GM12878 (cell line): ENCODE results near the gene PGRMC1. TPM values are rescaled to one million over a fixed set of nuclear protein-coding genes. Genes with fewer than 3 reads are reported as not detected.

Source experiments
- ATAC-seq: fragments of 200-7000 bp; cut with Tn5 transposase; 3 replicates; pipeline ENCODE4 v1.9.1; 2020; ENCODE audit warnings: mild to moderate bottlenecking, moderate library complexity
- BruUV-seq: library from RNA; stranded (reverse); fragments of 400-500 nt; replicated peaks from 2 replicates; lab custom pipeline; 2021; lab: Mats Ljungman, UMichigan
- CTCF ChIA-PET: fragments of 300-600 bp; sonication (Branson Sonifier 250); formaldehyde crosslinking; extraction: SDS; loops from one replicate; lab custom pipeline; 2021; ENCODE audit warnings: inconsistent platforms; lab: Yijun Ruan, JAX
- POLR2A ChIA-PET: fragments of 350-600 bp; formaldehyde crosslinking; extraction: SDS; loops from one replicate; lab custom pipeline; 2021; ENCODE audit warnings: inconsistent platforms; lab: Charles Lee
- RAD21 ChIA-PET: fragments of 300-600 bp; sonication (Branson Sonifier 250); formaldehyde crosslinking; loops from one replicate; lab custom pipeline; 2023; ENCODE audit warnings: antibody characterized with exemption; ENCODE audit not compliant: unreplicated experiment; lab: Charles Lee
- SMC1A ChIA-PET: fragments of 300-600 bp; sonication (Branson Sonifier 250); formaldehyde crosslinking; loops from one replicate; lab custom pipeline; 2023; ENCODE audit not compliant: unreplicated experiment, uncharacterized antibody; lab: Charles Lee
- DNase-seq: peaks from one replicate; pipeline ENCODE4 v3.0.0-alpha.2; 2011; ENCODE audit warnings: low read depth, low spot score
- FAIRE-seq: peaks from 3 replicates; lab custom pipeline; 2011; peaks lifted over from hg19 to GRCh38; lab: Jason Lieb, UNC
- H2AFZ ChIP-seq: 2 replicates; pipeline ENCODE4 v1.6.0; 2011; ENCODE audit warnings: low read depth, low read length, control low read depth; ENCODE audit not compliant: control insufficient read depth
- H3K27ac ChIP-seq: 2 replicates; pipeline ENCODE4 v1.5.1; 2011; ENCODE audit warnings: control low read depth; ENCODE audit not compliant: control insufficient read depth, insufficient read depth
- H3K27me3 ChIP-seq, 2 experiments: replicated peaks in 1 of 2; 2 replicates each; pipeline versions ENCODE4 v1.6.0 to v1.6.1; 2011; ENCODE audit warnings: low read length in 1 of 2; ENCODE audit not compliant: control insufficient read depth in 2 of 2, insufficient read depth in 2 of 2
- H3K36me3 ChIP-seq, 2 experiments: 2 replicates each; pipeline ENCODE4 v1.5.1; 2011; ENCODE audit warnings: low read length in 1 of 2; ENCODE audit not compliant: control insufficient read depth in 2 of 2, insufficient read depth in 2 of 2
- H3K4me1 ChIP-seq: 2 replicates; pipeline ENCODE4 v1.6.1; 2011; ENCODE audit warnings: mild to moderate bottlenecking, low read length, moderate library complexity, mixed read lengths; ENCODE audit not compliant: control insufficient read depth, insufficient read depth
- H3K4me2 ChIP-seq: 2 replicates; pipeline ENCODE4 v1.6.0; 2011; ENCODE audit warnings: control low read depth; ENCODE audit not compliant: control insufficient read depth, insufficient read depth
- H3K4me3 ChIP-seq: fragments of 200-600 bp; sonication (generic); 2 replicates; pipeline ENCODE4 v1.5.1; 2016
- H3K79me2 ChIP-seq: 2 replicates; pipeline ENCODE4 v1.6.0; 2011; ENCODE audit warnings: low read length; ENCODE audit not compliant: control insufficient read depth, insufficient read depth
- H3K9ac ChIP-seq: 2 replicates; pipeline ENCODE4 v1.8.0; 2011; ENCODE audit warnings: low read length, control low read depth, mixed read lengths; ENCODE audit not compliant: control insufficient read depth, insufficient read depth
- H3K9me3 ChIP-seq: replicated peaks from 3 replicates; pipeline ENCODE4 v1.5.1; 2011; ENCODE audit warnings: mild to moderate bottlenecking, low read length; ENCODE audit not compliant: control insufficient read depth, insufficient read depth
- H4K20me1 ChIP-seq: 2 replicates; pipeline ENCODE4 v1.6.0; 2011; ENCODE audit not compliant: control insufficient read depth, insufficient read depth
- CHD1 ChIP-seq: IDR thresholded peaks from 2 replicates; pipeline ENCODE4 v1.6.1; 2012; ENCODE audit warnings: low read depth, low read length, improper control_type of control experiment
- JUNB ChIP-seq: IDR thresholded peaks from 2 replicates; pipeline ENCODE4 v1.6.1; 2016; ENCODE audit warnings: antibody characterized with exemption, mild to moderate bottlenecking
- KAT2A ChIP-seq: conservative IDR thresholded peaks from 2 replicates; pipeline ENCODE4 v1.6.1; 2011; ENCODE audit warnings: low read depth, low read length; ENCODE audit not compliant: control insufficient read depth
- TAF1 ChIP-seq: IDR thresholded peaks from 2 replicates; pipeline ENCODE4 v1.6.1; 2011; ENCODE audit warnings: mild to moderate bottlenecking, low read depth, low read length, borderline replicate concordance
- WGBS: methylation state at CpG from one replicate; pipeline ENCODE4 v1.1.6; 2016; ENCODE audit warnings: low lambda C conversion rate; ENCODE audit not compliant: insufficient replicate concordance, insufficient coverage; ENCODE audit errors: missing lambda C conversion rate; 5-methylcytosine and 5-hydroxymethylcytosine counted together
- in situ Hi-C: fragments of 300-500 bp; cut with MboI; formaldehyde crosslinking; loops from 9 replicates; pipeline ENCODE4 v1.14.3; 2018; ENCODE audit warnings: mixed read lengths
- intact Hi-C: fragments of 100-400 bp; cut with micrococcal nuclease; formaldehyde crosslinking; loops from one replicate; pipeline ENCODE4 v1.14.2; 2022; ENCODE audit not compliant: unreplicated experiment
- polyA plus RNA-seq, 11 experiments: library from polyadenylated mRNA; depleted of rRNA in 4 of 11; unstranded in 6 of 11; stranded (reverse) in 5 of 11; fragments of >200 nt; fragmentation: Nextera tagmentation in 4 of 11; fragmentation: Illumina TruSeq in 1 of 11; extraction: Ambion mirVana in 4 of 11; extraction: Trizol in 1 of 11; gene quantifications; 1 replicate in 1 of 11; 2 replicates in 10 of 11; pipeline versions ENCODE4 v1.2.1 to v1.2.3, GENCODE V29; 2011 to 2016; ENCODE audit warnings: inconsistent platforms in 2 of 11, missing spikeins in 2 of 11, low read depth in 1 of 11
- total RNA-seq, 4 experiments: library from RNA; depleted of rRNA in 3 of 4; stranded (reverse); fragments of >200 nt in 3 of 4; fragmentation: Illumina TruSeq in 1 of 4; extraction: Trizol in 1 of 4; gene quantifications; 2 replicates each; pipeline versions ENCODE4 v1.2.1 to v1.2.3, GENCODE V29; 2013 to 2021
- TF ChIP-seq, protein P1 (sequence below): IDR thresholded peaks from 2 replicates; pipeline ENCODE4 v1.6.1; 2011; ENCODE audit warnings: borderline replicate concordance, low read depth, mild to moderate bottlenecking, moderate library complexity, mixed read lengths, low read length; ENCODE audit not compliant: insufficient read depth; ENCODE audit errors: extremely low read length
- TF ChIP-seq, protein P2 (sequence below): fragments of 450-650 bp; IDR thresholded peaks from 2 replicates; pipeline ENCODE4 v1.6.1; 2017; ENCODE audit warnings: mild to moderate bottlenecking, moderate library complexity
- TF ChIP-seq, protein P3 (sequence below): fragments of 450-650 bp; IDR thresholded peaks from 2 replicates; pipeline ENCODE4 v1.6.1; 2016; ENCODE audit warnings: mild to moderate bottlenecking, moderate library complexity, borderline replicate concordance

PGRMC1 gene
- total and polyA plus RNA-seq, 10 of the 15 experiments (the other 5 are each of a cell fraction or from before 2014, with no cell fraction given) = 13.6 to 60.9 (median 43.3) TPM

DNA sequence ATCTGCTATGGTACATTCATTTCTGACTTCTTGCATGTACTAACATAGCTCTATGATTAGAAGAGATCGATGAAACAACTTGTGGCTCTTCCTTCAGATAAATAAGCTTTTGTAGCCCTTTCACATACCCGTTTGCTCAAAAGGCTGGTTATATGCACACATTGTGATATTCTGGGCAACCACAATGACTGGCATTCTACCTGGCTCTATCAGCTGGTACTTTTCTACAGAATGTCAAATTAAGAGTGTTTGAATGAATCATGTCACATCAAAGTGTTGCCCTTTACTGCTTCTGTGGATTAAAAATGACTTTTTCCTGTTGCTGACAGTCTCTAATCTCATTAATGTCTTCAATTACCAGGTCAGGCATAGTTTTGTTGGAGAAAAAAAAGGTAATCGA is 11.6 kb downstream of the PGRMC1 start:
- DNase-seq (no peak), ATAC-seq (no peak), FAIRE-seq (no peak)
- H3K27ac ChIP-seq = no peak overlapping the region
- no peak for TF ChIP-seq JUNB
- no peak for TF ChIP-seq KAT2A
- TF ChIP-seq, protein P1, sequence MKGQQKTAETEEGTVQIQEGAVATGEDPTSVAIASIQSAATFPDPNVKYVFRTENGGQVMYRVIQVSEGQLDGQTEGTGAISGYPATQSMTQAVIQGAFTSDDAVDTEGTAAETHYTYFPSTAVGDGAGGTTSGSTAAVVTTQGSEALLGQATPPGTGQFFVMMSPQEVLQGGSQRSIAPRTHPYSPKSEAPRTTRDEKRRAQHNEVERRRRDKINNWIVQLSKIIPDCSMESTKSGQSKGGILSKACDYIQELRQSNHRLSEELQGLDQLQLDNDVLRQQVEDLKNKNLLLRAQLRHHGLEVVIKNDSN = no peak
- no TSS peak for BruUV-seq
- intact Hi-C loops = no loop called here
- H3K4me2 ChIP-seq = no peak overlapping the region
- H3K36me3 ChIP-seq = no peaks in the 10 kb centered on the region
- no peak overlapping the region for H2AFZ ChIP-seq
- ChIA-PET SMC1A (interaction anchor here (0.9 kb wide), 1 partner anchor 10 kb away, joined by 3 read pairs; no protein-coding TSS in a partner anchor), CTCF (no interaction called here), RAD21 (no interaction called here), POLR2A (interaction anchor here (0.7 kb wide), 3 partner anchors 204 to 593 kb away, joined by 3 to 6 read pairs (median 4); partner anchors contain the start of gene SLC25A5)
- H3K4me1 ChIP-seq = no peaks in the 10 kb centered on the region
- no peak overlapping the region for H3K9ac ChIP-seq
- H3K4me3 ChIP-seq = no peak overlapping the region
- H4K20me1 ChIP-seq = no peaks in the 10 kb centered on the region
- H3K79me2 ChIP-seq = no peaks in the 10 kb centered on the region
- in situ Hi-C loops = no loop called here
- H3K27me3 ChIP-seq = no peaks in the 10 kb centered on the region; a peak in 1 of 4 replicates
- 79% methylated on average over 3 of the region's 3 CpGs for WGBS
- H3K9me3 ChIP-seq = no peaks in the 10 kb centered on the region

DNA sequence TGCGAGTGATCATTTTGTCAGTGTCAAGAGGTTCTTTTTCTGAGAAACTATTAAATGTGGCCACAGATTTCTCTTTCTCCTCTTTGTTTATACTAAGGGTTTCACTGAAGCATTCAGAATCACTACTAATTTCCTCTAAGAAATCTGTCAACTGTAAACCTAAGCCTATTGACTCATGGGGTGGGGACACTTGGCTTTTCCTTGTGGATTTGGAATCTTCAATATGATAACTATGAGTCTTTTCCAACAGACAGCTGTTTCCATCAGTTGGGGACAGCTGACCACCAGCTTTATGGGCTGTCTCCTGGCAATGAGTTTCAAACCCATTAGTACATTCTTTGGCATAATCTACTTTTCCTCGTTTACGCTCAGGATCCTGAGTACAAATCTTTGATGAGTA is 13.8 kb downstream of the PGRMC1 start:
- SMC1A ChIA-PET = interaction anchor here (1.7 kb wide), 1 partner anchor 12 kb away, joined by 5 read pairs; no protein-coding TSS in a partner anchor
- CTCF ChIA-PET = interaction anchor here (1.3 kb wide), 1 partner anchor 16 kb away, joined by 3 read pairs; no protein-coding TSS in a partner anchor
- no peaks in the 10 kb centered on the region for H3K36me3 ChIP-seq
- FAIRE-seq (no peak), DNase-seq (no peak), ATAC-seq (no peak)
- H3K9ac ChIP-seq = no peak overlapping the region
- H3K4me1 ChIP-seq = no peaks in the 10 kb centered on the region
- no peaks in the 10 kb centered on the region for H3K9me3 ChIP-seq
- H3K27ac ChIP-seq = no peak overlapping the region
- no peak overlapping the region for H3K4me2 ChIP-seq
- no peaks in the 10 kb centered on the region; a peak in 1 of 4 replicates for H3K27me3 ChIP-seq
- RAD21 ChIA-PET = no interaction called here
- H3K79me2 ChIP-seq = no peaks in the 10 kb centered on the region
- H3K4me3 ChIP-seq = no peak overlapping the region
- H4K20me1 ChIP-seq = no peaks in the 10 kb centered on the region
- POLR2A ChIA-PET = no interaction called here
- no TSS peak for BruUV-seq
- intact Hi-C loops (no loop called here), in situ Hi-C loops (no loop called here)
- WGBS = 79% methylated on average over 3 of the region's 3 CpGs
- no peak overlapping the region for H2AFZ ChIP-seq
- TF ChIP-seq, protein P2, sequence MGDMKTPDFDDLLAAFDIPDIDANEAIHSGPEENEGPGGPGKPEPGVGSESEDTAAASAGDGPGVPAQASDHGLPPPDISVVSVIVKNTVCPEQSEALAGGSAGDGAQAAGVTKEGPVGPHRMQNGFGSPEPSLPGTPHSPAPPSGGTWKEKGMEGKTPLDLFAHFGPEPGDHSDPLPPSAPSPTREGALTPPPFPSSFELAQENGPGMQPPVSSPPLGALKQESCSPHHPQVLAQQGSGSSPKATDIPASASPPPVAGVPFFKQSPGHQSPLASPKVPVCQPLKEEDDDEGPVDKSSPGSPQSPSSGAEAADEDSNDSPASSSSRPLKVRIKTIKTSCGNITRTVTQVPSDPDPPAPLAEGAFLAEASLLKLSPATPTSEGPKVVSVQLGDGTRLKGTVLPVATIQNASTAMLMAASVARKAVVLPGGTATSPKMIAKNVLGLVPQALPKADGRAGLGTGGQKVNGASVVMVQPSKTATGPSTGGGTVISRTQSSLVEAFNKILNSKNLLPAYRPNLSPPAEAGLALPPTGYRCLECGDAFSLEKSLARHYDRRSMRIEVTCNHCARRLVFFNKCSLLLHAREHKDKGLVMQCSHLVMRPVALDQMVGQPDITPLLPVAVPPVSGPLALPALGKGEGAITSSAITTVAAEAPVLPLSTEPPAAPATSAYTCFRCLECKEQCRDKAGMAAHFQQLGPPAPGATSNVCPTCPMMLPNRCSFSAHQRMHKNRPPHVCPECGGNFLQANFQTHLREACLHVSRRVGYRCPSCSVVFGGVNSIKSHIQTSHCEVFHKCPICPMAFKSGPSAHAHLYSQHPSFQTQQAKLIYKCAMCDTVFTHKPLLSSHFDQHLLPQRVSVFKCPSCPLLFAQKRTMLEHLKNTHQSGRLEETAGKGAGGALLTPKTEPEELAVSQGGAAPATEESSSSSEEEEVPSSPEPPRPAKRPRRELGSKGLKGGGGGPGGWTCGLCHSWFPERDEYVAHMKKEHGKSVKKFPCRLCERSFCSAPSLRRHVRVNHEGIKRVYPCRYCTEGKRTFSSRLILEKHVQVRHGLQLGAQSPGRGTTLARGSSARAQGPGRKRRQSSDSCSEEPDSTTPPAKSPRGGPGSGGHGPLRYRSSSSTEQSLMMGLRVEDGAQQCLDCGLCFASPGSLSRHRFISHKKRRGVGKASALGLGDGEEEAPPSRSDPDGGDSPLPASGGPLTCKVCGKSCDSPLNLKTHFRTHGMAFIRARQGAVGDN = no peak
- TF ChIP-seq TAF1 = no peak
- TF ChIP-seq, protein P3, sequence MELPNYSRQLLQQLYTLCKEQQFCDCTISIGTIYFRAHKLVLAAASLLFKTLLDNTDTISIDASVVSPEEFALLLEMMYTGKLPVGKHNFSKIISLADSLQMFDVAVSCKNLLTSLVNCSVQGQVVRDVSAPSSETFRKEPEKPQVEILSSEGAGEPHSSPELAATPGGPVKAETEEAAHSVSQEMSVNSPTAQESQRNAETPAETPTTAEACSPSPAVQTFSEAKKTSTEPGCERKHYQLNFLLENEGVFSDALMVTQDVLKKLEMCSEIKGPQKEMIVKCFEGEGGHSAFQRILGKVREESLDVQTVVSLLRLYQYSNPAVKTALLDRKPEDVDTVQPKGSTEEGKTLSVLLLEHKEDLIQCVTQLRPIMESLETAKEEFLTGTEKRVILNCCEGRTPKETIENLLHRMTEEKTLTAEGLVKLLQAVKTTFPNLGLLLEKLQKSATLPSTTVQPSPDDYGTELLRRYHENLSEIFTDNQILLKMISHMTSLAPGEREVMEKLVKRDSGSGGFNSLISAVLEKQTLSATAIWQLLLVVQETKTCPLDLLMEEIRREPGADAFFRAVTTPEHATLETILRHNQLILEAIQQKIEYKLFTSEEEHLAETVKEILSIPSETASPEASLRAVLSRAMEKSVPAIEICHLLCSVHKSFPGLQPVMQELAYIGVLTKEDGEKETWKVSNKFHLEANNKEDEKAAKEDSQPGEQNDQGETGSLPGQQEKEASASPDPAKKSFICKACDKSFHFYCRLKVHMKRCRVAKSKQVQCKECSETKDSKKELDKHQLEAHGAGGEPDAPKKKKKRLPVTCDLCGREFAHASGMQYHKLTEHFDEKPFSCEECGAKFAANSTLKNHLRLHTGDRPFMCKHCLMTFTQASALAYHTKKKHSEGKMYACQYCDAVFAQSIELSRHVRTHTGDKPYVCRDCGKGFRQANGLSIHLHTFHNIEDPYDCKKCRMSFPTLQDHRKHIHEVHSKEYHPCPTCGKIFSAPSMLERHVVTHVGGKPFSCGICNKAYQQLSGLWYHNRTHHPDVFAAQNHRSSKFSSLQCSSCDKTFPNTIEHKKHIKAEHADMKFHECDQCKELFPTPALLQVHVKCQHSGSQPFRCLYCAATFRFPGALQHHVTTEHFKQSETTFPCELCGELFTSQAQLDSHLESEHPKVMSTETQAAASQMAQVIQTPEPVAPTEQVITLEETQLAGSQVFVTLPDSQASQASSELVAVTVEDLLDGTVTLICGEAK = no peak
- TF ChIP-seq CHD1 = no peak
